Sigmoid colon (tissue), 7 donors: ENCODE results near the gene PDHA1. TPM values are rescaled to one million over a fixed set of nuclear protein-coding genes. Genes with fewer than 3 reads are reported as not detected.

Experiments
- DNase-seq: peaks from one replicate; pipeline ENCODE4 v3.0.0-alpha.2; 2019
- H3K27ac ChIP-seq, 4 donors: fragments of 200-600 bp; sonication (generic); one replicate each; pipeline ENCODE4 v1.5.1; 2016 to 2019; ENCODE audit warnings: mild to moderate bottlenecking in 1 of 4
- H3K27me3 ChIP-seq, 3 donors: fragments of 200-600 bp; sonication (generic); one replicate each; pipeline ENCODE4 v1.5.1; 2019; ENCODE audit warnings: mild to moderate bottlenecking in 1 of 3
- H3K36me3 ChIP-seq, 4 donors: fragments of 200-600 bp; sonication (generic); one replicate each; pipeline ENCODE4 v1.5.1; 2016 to 2019
- H3K4me1 ChIP-seq, 4 donors: fragments of 200-600 bp; sonication (generic); one replicate each; pipeline ENCODE4 v1.5.1; 2017 to 2019
- H3K4me3 ChIP-seq, 4 donors: fragments of 200-600 bp; sonication (generic); one replicate each; pipeline ENCODE4 v1.5.1; 2017 to 2019; ENCODE audit warnings: mild to moderate bottlenecking in 2 of 4, moderate library complexity in 1 of 4
- H3K9me3 ChIP-seq, 4 donors: fragments of 200-600 bp in 3 of 4; sonication (generic) in 3 of 4; one replicate each; pipeline versions ENCODE4 v1.5.1 to v1.6.1; 2013 to 2019
- EP300 ChIP-seq, 4 donors: sonication (generic); formaldehyde crosslinking; IDR thresholded peaks; one replicate each; pipeline ENCODE4 v1.6.1; 2017; ENCODE audit warnings: antibody characterized with exemption in 4 of 4
- POLR2A ChIP-seq, 2 donors: fragments of 450-650 bp; IDR thresholded peaks; one replicate each; pipeline ENCODE4 v1.6.1; 2016; ENCODE audit warnings: antibody characterized with exemption in 2 of 2, mild to moderate bottlenecking in 2 of 2, moderate library complexity in 2 of 2
- POLR2AphosphoS5 ChIP-seq, 4 donors: sonication (generic); formaldehyde crosslinking; IDR thresholded peaks; one replicate each; pipeline ENCODE4 v1.6.1; 2017; ENCODE audit warnings: antibody characterized with exemption in 4 of 4
- WGBS, 2 donors: extraction: QIAGEN DNeasy Blood & Tissue Kit; methylation state at CpG; one replicate each; pipeline ENCODE4 v1.1.7; 2013; 5-methylcytosine and 5-hydroxymethylcytosine counted together
- intact Hi-C: fragments of 100-400 bp; cut with DNase I; formaldehyde crosslinking; loops from one replicate; pipeline ENCODE4 v1.15.1; 2023
- polyA plus RNA-seq, 3 donors: library from polyadenylated mRNA; stranded (reverse); fragments of 200-250 nt; gene quantifications; one replicate each; pipeline ENCODE4 v1.2.3, GENCODE V29; 2013
- total RNA-seq, 4 donors: library from RNA; depleted of rRNA; stranded (reverse); fragments of >200 nt; gene quantifications; one replicate each; pipeline ENCODE4 v1.1.0, GENCODE V29; 2016
- TF ChIP-seq, protein P1 (sequence below), 4 experiments: fragments of 450-650 bp in 3 of 4; fragments of 200-600 bp in 1 of 4; IDR thresholded peaks; one replicate each; pipeline ENCODE4 v1.5.1; 2016 to 2019; ENCODE audit warnings: antibody characterized with exemption in 4 of 4, mild to moderate bottlenecking in 3 of 4, moderate library complexity in 2 of 4
- donor health status: healthy with polysubstance abuse.
- donor health status: Bipolar disorder and iron deficiency.
- donor health status: healthy.

PDHA1 gene
- total RNA-seq (10 to 100 TPM; 51.7 to 71.3 (median 60.3) TPM), polyA plus RNA-seq (100 to 1,000 TPM; 136 to 222 (median 209) TPM)

DNA sequence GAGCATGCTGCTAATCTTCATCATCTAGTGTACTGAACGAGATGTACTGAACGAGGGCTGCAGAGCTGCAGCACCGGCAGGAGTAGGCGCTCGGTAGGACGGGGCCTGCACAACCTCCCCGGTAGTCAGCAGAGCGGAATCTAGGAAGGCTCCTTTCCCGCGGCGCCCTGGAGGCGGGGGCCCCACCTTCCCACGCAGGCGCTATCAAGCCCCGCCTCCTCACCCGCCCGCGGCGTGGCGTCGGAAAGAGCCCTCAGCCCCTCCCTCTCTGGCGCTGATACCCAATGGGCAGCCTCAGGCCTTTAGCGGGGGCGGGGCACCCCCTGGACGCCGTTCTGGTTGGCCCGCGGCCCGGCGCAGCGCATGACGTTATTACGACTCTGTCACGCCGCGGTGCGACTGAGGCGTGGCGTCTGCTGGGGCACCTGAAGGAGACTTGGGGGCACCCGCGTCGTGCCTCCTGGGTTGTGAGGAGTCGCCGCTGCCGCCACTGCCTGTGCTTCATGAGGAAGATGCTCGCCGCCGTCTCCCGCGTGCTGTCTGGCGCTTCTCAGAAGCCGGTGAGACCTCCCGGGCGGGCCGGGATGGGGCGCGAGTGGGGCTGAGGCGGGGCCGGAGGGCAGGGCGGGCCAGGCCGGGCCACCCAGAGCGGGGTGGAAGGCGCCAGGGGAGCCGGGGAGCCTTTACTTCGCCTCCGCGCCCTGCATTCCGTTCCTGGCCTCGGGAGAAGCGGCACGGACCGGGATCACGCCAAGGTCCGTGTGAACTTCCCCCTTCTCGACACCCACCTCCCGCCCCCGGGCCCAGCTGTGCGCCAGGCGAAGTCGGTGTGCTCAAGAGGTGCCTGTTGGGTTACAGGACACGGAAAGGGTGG lies at the start of gene PDHA1:
Gene PDHA1 (plus strand): TSS at position 393 of the 874 bp plus-strand sequence. CDS start 111 bp downstream, at position 504.
- H3K9me3 ChIP-seq = no peaks in the 10 kb centered on the region
- TF ChIP-seq POLR2AphosphoS5 (IDR thresholded peaks at IDR 0.05) = peak; percentile 66 to 78 (median 74)
- TF ChIP-seq, protein P1, sequence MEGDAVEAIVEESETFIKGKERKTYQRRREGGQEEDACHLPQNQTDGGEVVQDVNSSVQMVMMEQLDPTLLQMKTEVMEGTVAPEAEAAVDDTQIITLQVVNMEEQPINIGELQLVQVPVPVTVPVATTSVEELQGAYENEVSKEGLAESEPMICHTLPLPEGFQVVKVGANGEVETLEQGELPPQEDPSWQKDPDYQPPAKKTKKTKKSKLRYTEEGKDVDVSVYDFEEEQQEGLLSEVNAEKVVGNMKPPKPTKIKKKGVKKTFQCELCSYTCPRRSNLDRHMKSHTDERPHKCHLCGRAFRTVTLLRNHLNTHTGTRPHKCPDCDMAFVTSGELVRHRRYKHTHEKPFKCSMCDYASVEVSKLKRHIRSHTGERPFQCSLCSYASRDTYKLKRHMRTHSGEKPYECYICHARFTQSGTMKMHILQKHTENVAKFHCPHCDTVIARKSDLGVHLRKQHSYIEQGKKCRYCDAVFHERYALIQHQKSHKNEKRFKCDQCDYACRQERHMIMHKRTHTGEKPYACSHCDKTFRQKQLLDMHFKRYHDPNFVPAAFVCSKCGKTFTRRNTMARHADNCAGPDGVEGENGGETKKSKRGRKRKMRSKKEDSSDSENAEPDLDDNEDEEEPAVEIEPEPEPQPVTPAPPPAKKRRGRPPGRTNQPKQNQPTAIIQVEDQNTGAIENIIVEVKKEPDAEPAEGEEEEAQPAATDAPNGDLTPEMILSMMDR (IDR thresholded peaks at IDR 0.05) = no peak
- TF ChIP-seq EP300 (IDR thresholded peaks at IDR 0.05) = peak in 1 of 4 donors; percentile 60
- TF ChIP-seq POLR2A (IDR thresholded peaks at IDR 0.05) = peak; percentile 4 to 39
- peak within 1 kb of the TSS; percentile 66 to 74 (median 70) for H3K4me3 ChIP-seq
- whole genome bisulfite sequencing, 2 donors = 0% methylated on average over 81 of the region's 81 CpGs
- H3K27me3 ChIP-seq = no peaks in the 10 kb centered on the region
- peaks cover 0 to 14% (median 9%) of the 10 kb centered on the region in 4 donors for H3K4me1 ChIP-seq
- peak within 1 kb of the TSS; percentile 83 to 95 (median 92) for H3K27ac ChIP-seq
- DNase-seq = peak; percentile 96
- intact Hi-C loops = loop anchor here (10.0 kb wide), 3 partner anchors 359 to 669 kb away; partner anchors contain the start of genes PHKA2 and RS1
- no peaks in the 10 kb centered on the region for H3K36me3 ChIP-seq

GRCh38 chrX:19303256-19303880 lies 40.4 kb upstream of the PDHA1 start:
- H3K4me1 ChIP-seq = no peaks in the 10 kb centered on the region
- H3K4me3 ChIP-seq = no peak overlapping the region
- DNase-seq = peak; percentile 67
- intact Hi-C loops = no loop called here
- no peaks in the 10 kb centered on the region for H3K9me3 ChIP-seq
- H3K36me3 ChIP-seq = no peaks in the 10 kb centered on the region
- WGBS, 2 donors = 47 to 66% methylated on average over 10 of the region's 10 CpGs
- no peaks in the 10 kb centered on the region for H3K27me3 ChIP-seq
- TF ChIP-seq, protein P1 (IDR thresholded peaks at IDR 0.05) = no peak
- TF ChIP-seq POLR2A (IDR thresholded peaks at IDR 0.05) = no peak
- TF ChIP-seq POLR2AphosphoS5 (IDR thresholded peaks at IDR 0.05) = no peak
- H3K27ac ChIP-seq = no peak overlapping the region

- no peak overlapping the region for H3K4me3 ChIP-seq
- H3K36me3 ChIP-seq = no peaks in the 10 kb centered on the region
- H3K4me1 ChIP-seq = no peaks in the 10 kb centered on the region
- H3K9me3 ChIP-seq = no peaks in the 10 kb centered on the region
- no peak overlapping the region for H3K27ac ChIP-seq
- 71 to 85% methylated on average over 2 of the region's 2 CpGs for WGBS, 2 donors
- no peaks in the 10 kb centered on the region for H3K27me3 ChIP-seq
- intact Hi-C loops = no loop called here
- DNase-seq = no peak
- TF ChIP-seq POLR2A (IDR thresholded peaks at IDR 0.05) = no peak
- TF ChIP-seq EP300 (IDR thresholded peaks at IDR 0.05) = no peak
- no peak for TF ChIP-seq POLR2AphosphoS5 (IDR thresholded peaks at IDR 0.05)
- TF ChIP-seq, protein P1 (IDR thresholded peaks at IDR 0.05) = no peak
Measured at GRCh38 chrX:19326567-19326966, 17.2 kb upstream of the PDHA1 start.

GRCh38 chrX:19331831-19332230 lies 11.9 kb upstream of the PDHA1 start:
- H3K27me3 ChIP-seq = no peaks in the 10 kb centered on the region
- TF ChIP-seq POLR2A (IDR thresholded peaks at IDR 0.05) = no peak
- TF ChIP-seq, protein P1 (IDR thresholded peaks at IDR 0.05) = no peak
- no peak for TF ChIP-seq EP300 (IDR thresholded peaks at IDR 0.05)
- no peak for TF ChIP-seq POLR2AphosphoS5 (IDR thresholded peaks at IDR 0.05)
- intact Hi-C loops = loop anchor here (5.0 kb wide), 1 partner anchor 940 kb away; no protein-coding TSS in a partner anchor
- no peaks in the 10 kb centered on the region for H3K4me1 ChIP-seq
- no peak for DNase-seq
- H3K9me3 ChIP-seq = no peaks in the 10 kb centered on the region
- 88 to 92% methylated on average over 10 of the region's 10 CpGs for WGBS, 2 donors
- H3K4me3 ChIP-seq = no peak overlapping the region
- H3K36me3 ChIP-seq = no peaks in the 10 kb centered on the region
- no peak overlapping the region for H3K27ac ChIP-seq
